HL-60/S4 treated with retinoic acid at 250 ng/mL for 4 days and 3 days (cell line): ENCODE measurements around the gene TSPYL6.
"Not testable (repeated sequence)": the region's sequence is repeated elsewhere in the genome, so short reads cannot be mapped to it uniquely, and the experiment has no call there.

Experiments
- in situ Hi-C: fragments of 300-500 bp; cut with MboI; formaldehyde crosslinking; loops from 2 replicates; pipeline ENCODE4 v1.7.0; 2022; ENCODE audit warnings: low sequenced_read_pairs

The TSPYL6 gene

GRCh38 chr2:54256091-54256694 is at the start of gene TSPYL6:
TSPYL6 (minus strand) TSS chr2:54256229; CDS start chr2:54256151, 78 bp downstream.
- in situ Hi-C loops = no loop called here

- in situ Hi-C loops = no loop called here
Observed at GRCh38 chr2:54303631-54304030, 47.6 kb upstream of the TSPYL6 start.

- in situ Hi-C loops = no loop called here
Observed at GRCh38 chr2:54298514-54298913, 42.5 kb upstream of the TSPYL6 start.

- in situ Hi-C loops = no loop called here
Observed at GRCh38 chr2:54295911-54296310, 39.9 kb upstream of the TSPYL6 start.

GRCh38 chr2:54294665-54295064 is 38.6 kb upstream of the TSPYL6 start:
- in situ Hi-C loops = not testable (repeated sequence)

GRCh38 chr2:54290356-54291025 is 34.5 kb upstream of the TSPYL6 start:
- in situ Hi-C loops = no loop called here

- in situ Hi-C loops = no loop called here
Observed at GRCh38 chr2:54289917-54290316, 33.9 kb upstream of the TSPYL6 start.

GRCh38 chr2:54287532-54287931 is 31.5 kb upstream of the TSPYL6 start:
- in situ Hi-C loops = no loop called here

GRCh38 chr2:54285451-54285850 is 29.4 kb upstream of the TSPYL6 start:
- in situ Hi-C loops = no loop called here

GRCh38 chr2:54284826-54285225 is 28.8 kb upstream of the TSPYL6 start:
- in situ Hi-C loops = no loop called here

GRCh38 chr2:54279385-54279784 is 23.4 kb upstream of the TSPYL6 start:
- in situ Hi-C loops = no loop called here

GRCh38 chr2:54275541-54275940 is 19.5 kb upstream of the TSPYL6 start:
- in situ Hi-C loops = no loop called here

GRCh38 chr2:54274781-54275242 is 18.8 kb upstream of the TSPYL6 start:
- in situ Hi-C loops = no loop called here

- in situ Hi-C loops = no loop called here
Observed at GRCh38 chr2:54271843-54272627, 16.0 kb upstream of the TSPYL6 start.

GRCh38 chr2:54271189-54271588 is 15.2 kb upstream of the TSPYL6 start:
- in situ Hi-C loops = no loop called here

GRCh38 chr2:54267577-54267976 is 11.5 kb upstream of the TSPYL6 start:
- in situ Hi-C loops = no loop called here

- in situ Hi-C loops = not testable (repeated sequence)
Observed at GRCh38 chr2:54265081-54265480, 9.1 kb upstream of the TSPYL6 start.

- in situ Hi-C loops = no loop called here
Observed at GRCh38 chr2:54262015-54262765, 6.2 kb upstream of the TSPYL6 start.

GRCh38 chr2:54261537-54261936 is 5.5 kb upstream of the TSPYL6 start:
- in situ Hi-C loops = no loop called here

- in situ Hi-C loops = no loop called here
Observed at GRCh38 chr2:54260241-54260595, 4.2 kb upstream of the TSPYL6 start.
